CD4-positive, alpha-beta T cell treated with Interleukin-15 for 1 hour (primary cell): ENCODE data around the gene GPR84.

ENCODE experiments used
- DNase-seq: peaks from one replicate; pipeline ENCODE4 v3.0.0-alpha.2; 2020

The GPR84 gene

GRCh38 chr12:54321363-54321762 is 42.9 kb downstream of the GPR84 start:
- no peak for DNase-seq
